Raji (cell line): ENCODE data around the gene NR3C2.

Experiments
- POLR2A ChIP-seq: IDR thresholded peaks from 2 replicates; pipeline ENCODE4 v1.6.1; 2011; ENCODE audit warnings: low read depth, low read length, control low read depth; ENCODE audit not compliant: insufficient read depth

The NR3C2 gene

DNA sequence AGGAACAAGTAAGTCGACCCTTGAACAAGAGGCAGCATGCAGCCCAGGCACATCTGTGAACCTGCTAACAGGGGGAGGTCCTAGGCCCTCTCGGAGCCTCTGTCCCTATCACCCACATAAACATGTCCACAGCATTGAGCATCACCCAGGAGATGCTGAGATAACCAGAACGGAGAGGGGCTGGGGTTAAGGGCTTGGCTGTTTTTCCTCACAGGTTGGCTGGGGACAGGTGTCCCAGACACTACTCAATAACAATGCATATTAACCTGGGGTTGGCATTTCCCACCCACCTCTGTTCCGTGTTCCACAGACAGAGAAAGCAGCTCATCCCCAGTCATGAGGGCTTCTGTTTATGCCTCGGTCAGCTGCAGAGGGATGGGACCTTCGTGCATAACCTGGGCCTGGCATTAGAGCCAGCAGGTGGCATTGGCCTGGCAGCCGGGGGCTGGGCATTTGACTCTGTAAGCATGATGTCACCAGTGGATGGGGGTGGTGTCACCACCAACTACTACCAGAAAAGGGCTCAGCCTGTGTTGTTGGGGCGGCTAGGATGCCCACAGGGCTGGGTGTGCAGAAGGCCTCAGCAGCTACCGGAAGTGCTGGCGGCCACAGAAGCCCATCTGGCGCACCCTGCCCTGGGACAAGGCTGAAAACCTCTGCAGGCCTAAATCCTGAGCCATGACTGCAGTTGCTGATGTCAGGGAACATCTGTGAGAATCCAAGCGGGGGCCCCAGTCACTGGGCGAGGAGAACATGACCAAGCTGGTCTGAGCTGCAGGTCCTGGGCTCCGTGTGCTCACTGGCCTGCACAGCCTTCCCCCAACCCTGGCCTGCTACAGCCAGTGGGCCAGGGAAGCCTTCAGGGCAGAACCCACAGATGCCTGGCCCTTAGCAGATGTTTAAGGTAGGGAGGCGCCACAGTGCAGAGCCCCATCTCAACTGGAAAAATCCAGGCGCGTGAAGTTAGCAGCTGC is 351.4 kb downstream of the NR3C2 start:
- TF ChIP-seq POLR2A: no peak

DNA sequence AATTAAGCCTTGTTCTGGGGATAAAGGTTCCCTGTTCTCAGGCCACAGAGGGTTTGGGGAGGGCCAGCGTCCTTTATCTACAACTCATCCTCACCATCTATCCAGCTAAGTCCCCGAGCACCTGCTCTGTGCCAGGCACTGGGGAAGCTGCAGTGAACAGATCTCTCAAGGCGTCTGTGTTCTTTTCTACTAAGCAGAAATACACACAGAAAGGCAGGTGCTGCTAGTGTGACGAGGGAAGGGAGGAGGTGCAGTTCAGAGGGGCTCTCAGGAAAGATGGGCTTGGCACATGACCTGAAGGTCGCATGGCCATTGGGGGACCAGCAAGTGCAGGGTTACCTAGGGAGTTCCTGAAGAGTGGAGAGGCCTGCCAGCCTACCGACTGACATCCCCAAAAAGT is 352.2 kb downstream of the NR3C2 start:
- TF ChIP-seq POLR2A: no peak

DNA sequence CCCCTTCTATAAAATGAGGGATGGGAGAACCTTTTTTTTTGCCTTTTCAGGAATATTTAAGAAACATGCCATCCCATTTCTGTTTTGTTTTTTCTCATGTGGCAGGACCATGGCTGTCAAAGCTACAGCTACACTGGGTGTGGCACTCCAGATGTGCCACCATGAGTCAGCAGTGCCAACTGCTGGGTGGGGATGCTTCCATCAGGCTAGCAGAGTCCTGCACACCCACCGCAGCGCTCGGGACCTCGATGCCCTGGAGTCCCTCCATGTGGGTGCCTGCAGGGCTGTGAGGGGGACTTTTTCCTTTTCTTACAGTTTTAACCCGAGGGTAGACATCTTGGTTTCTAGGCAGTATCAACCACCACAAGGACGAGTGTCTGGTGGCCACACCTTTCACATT is 352.6 kb downstream of the NR3C2 start:
- TF ChIP-seq POLR2A: no peak

DNA sequence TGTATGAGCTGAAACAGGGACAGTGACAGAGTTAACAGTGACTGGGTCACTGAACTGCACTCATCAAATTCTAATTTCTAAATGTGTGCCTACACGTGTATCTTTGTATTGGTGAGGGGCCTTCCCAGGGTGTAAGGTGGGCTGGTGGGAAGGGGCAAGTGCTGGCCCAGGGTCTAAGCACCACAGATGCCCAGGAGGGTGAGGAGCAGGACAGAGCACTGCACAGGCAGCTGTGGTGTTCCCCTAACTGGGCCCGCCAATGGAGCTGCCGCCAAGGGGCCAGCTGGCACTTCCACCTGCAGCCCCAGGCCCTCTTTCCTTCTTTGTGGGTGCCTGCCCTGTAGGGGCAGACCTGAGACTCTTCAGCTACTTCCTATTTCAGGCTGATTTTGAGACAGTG is 360.5 kb downstream of the NR3C2 start:
- no peak for TF ChIP-seq POLR2A

DNA sequence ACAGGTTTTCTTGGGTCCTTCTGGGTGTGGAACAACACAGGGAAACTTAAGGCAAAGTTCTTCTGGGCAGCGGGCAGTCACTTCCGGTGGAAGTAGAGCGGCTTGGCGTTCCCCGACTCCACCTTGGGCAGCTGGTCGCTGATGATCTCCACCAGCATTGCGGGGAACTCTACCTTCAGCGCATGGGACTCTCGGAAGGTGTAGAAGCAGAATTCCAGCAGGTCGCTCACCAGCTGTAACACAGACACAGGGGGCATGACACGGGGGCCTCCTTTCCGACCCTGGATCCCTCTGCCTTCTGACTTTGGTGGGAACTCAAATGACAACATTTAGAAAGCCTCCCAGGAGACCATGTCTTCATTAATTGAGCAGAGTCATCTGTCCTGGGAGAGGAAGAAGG is 360.9 kb downstream of the NR3C2 start:
- no peak for TF ChIP-seq POLR2A

DNA sequence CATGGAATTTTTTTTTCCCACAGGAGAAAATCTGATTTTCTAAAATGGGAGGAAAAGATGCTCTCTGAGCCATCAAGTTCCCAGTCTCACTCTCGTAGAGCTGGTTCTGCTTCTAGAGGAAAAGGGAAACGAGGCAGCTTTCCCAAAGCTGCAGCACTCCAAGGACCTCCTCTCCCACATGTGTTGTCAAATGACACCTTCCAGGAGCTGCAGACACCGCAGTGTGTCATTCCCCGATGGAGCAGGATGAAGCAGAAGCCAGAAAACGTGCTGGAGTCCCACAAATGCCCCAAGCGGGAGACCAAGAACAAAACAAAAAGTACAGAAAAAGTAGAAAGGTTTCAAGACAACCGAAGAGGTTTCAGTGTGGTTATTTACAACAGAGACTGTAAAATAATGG is 362.3 kb downstream of the NR3C2 start:
- TF ChIP-seq POLR2A: no peak

DNA sequence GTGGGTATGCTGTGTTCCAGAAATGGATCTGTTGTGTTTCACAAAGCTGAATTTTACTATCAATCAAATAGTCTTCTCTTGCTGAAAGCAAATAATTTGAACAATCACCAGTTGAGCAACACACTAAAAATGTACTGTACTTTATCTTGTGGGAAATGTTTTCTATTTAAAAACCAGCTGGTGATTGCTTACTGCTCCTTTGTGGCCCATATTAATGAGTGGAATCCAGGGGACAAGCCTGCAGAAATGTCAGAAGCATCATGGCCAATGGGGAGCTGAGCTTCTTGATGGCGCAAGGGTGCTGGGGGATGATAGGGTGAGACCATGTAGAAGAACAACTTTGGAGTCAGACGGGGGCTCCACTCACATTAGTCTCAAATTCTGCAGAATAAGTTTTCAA is 364.2 kb downstream of the NR3C2 start:
- TF ChIP-seq POLR2A: no peak

DNA sequence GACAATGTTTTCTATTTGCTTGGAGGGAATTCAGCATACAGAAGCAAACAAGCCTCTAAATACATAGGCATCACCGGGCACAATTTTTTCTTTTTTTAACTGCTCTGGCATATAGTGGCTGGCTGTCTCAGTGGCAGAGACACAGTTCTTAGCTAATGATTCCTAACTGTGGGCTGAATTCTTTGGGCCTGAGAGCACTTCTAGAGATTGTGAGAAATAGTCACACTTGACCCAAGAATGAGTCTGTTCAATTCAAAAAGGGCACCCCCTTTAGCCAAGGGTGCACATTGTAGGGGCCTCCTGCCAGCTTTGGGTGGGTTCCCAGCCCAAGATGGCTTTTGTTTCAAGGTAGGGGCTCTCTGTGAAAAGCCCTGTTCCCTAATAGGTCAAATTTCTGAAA is 364.6 kb downstream of the NR3C2 start:
- TF ChIP-seq POLR2A: no peak

DNA sequence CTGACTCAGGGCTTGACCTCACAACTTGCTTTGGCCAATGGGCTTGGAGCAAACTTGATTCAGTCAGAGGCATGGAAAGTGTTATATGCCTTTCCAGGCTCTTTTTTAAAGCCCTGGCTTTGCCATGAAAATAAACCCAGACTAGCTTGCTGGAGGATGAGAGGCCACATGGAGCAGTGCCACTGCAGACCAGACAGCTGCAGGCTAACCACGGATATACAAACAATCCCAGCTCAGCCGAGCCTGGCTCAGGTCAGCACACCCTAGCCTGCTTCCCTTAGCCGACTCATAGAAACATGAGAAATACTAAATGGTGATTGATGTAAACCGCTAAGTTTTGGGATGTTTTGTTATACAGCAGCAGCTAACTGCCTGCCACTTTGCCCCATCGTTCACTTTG is 365.2 kb downstream of the NR3C2 start:
- TF ChIP-seq POLR2A: no peak

DNA sequence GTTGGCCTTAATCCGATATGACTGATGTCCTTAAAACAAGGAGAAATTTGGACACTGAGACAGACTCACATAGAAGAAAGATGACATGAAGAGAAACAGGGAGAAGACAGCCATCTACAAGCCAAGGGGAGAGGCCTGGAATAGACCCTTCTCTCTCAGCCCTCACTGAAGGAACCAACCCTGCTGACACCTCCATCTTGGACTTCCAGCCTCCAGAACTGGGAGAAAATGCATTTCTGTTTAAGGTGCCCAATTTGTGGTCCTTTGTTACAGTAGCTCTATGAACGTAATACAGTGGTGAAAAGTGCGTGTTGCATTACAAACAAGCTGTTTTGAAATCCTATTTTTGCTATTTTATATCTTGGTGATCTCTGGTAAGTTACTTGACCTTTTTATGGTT is 366.8 kb downstream of the NR3C2 start:
- no peak for TF ChIP-seq POLR2A

DNA sequence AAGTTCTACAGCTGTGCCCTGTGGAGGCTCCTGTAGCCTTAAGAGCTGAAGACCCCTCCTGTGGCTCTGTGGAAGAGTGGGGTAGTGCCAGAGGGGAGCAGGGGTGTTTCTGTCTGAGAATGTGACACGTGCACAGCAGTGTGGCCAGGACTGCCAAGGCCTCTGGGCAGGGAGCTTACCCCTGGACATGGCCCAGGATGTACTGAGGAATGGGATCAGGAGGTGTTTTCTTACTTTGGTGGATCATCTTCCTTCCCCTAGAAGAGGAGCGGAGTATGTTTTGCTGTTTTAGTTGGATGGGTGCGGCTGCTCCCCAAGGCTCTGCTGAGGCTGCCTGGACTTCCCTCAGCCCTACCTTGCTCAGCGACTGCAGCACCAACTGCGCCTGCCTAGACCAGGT is 367.8 kb downstream of the NR3C2 start:
- TF ChIP-seq POLR2A: no peak

DNA sequence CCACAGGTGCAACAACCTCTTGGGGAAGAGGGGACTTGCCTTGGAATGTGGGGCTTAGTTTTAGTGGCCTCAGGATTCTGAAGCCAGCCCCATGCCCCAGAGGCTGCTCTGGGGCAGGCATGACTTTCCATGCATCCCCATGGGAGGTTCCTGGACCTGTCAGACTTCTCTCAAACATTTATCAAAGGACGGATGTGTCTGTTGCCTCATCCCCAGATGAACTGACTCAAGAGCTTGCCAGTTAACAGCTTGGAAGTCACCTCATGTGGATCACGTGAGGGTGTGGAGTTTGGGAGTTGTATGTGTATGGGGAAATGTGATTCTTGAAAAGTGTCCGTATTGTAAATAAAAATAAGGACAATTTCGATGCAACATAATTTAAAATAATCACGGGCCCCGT is 368.9 kb downstream of the NR3C2 start:
- no peak for TF ChIP-seq POLR2A

DNA sequence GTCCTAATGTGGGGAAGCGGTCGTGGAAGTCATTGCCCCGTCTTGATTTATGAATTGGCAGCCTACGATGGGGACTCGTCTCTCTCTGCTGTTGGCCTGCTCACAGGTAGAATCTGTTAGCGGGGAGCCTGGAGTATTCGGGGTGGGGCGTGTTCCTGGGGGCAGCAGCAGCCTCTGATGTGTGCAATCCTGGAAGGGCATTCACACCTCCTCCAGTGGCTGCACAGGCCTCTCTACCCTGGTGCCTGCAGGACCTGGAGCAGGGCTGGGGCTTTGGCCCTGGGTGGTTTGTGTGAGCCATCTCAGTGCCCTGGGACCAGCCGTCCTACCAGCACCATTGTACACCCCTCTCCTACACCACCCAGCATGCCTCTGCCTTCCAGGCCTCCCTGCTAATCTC is 369.4 kb downstream of the NR3C2 start:
- TF ChIP-seq POLR2A: no peak

DNA sequence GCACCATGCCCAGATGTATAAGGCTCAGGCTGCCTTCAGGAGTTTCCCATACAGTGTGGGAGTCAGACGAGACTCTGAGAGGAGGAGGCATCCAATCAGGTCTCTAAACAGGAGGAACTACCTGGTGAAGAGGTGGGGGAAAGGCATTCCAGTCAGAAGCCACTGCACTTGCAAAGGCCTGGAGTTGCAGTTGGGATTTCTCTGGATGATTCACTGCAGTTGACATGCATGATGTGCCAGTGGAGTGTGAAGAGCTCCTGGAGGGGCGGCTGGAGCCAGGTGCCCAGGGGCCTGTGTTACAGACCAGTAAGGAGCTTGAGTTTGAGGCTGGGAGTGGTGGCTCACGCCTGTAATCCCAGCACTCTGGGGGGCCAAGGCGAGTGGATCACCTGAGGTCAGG is 371.2 kb downstream of the NR3C2 start:
- no peak for TF ChIP-seq POLR2A

DNA sequence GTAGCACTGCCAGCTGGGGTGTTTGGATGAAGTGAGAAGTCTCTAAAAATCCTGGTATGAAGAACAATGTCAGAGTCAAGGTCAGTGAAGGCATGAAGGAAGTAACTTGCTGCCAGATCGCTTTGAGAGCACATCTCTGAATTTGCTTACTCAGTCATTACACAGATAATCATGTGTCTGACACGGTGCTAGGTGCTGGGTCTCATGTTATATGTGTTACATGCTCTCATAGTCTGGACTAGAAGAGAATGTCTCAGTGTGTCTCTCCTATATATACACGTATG is 372.4 kb downstream of the NR3C2 start:
- no peak for TF ChIP-seq POLR2A

DNA sequence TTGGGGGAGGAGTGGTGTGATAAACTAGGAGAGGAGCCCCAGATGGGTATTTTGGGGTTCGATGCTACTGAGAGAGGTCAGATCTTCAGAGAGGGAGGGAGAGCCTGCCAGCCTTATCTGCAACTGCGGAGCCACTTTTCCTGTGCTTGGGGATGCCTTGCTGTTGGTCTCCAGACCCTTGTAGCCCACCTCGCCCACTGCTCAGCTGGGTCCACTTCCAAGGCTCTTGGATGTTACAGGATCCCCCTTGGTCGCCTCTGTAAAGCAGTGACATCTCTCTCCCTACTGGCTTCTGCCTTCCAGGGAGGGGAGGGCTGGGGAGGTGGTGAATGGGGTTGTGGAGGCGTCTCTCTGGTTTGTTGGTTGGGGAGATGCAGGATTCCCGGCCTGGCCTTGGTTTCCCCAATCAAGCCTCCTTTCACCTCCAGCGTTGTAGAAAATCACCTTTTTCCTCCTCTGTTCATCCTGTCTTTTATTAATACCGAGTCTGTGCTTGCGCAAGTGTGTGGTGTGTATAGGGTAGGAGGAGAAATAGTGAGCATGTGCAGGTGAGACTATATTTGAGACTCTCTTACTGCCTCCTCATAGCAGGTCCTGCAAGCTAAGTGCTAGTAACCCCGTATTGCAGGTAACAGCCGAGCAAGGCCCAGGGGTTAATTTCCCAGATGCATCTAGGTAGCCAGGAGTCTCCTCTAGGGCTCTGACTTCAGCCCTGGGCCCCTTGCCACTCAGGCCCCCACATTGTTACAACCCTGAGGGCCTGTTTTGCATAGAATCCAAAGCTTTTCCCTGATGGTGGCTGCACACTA is 372.9 kb downstream of the NR3C2 start:
- TF ChIP-seq POLR2A: no peak
